Activated CD4-positive, alpha-beta T cell treated with anti-CD3 and anti-CD28 coated beads for 36 hours (primary cell): ENCODE data around the gene B4GALNT2. TPM values are rescaled to one million over a fixed set of nuclear protein-coding genes. Genes with fewer than 3 reads are reported as not detected.
"Not testable (repeated sequence)": the region's sequence is repeated elsewhere in the genome, so short reads cannot be mapped to it uniquely, and the experiment has no call there.

Experiments used
- ATAC-seq: fragments of 200-7000 bp; cut with Tn5 transposase; one replicate; pipeline ENCODE4 v1.10.0; 2021; ENCODE audit warnings: mild to moderate bottlenecking, moderate library complexity
- CTCF ChIA-PET: fragments of 350-600 bp; sonication (Branson Sonifier 250); formaldehyde crosslinking; loops from one replicate; lab custom pipeline; 2021; ENCODE audit warnings: antibody characterized with exemption; lab: Charles Lee
- POLR2A ChIA-PET: fragments of 350-600 bp; sonication (Branson Sonifier 250); formaldehyde crosslinking; loops from one replicate; lab custom pipeline; 2021; ENCODE audit warnings: antibody characterized with exemption, inconsistent platforms; lab: Charles Lee
- DNase-seq: peaks from one replicate; pipeline ENCODE4 v3.0.0-alpha.2; 2020
- H3K27ac Mint-ChIP-seq: one replicate; pipeline ENCODE4 v1.8.0; 2021; ENCODE audit warnings: mixed read lengths
- H3K27me3 Mint-ChIP-seq: one replicate; pipeline ENCODE4 v1.8.0; 2021; ENCODE audit warnings: mixed read lengths
- H3K36me3 Mint-ChIP-seq: one replicate; pipeline ENCODE4 v1.8.0; 2021; ENCODE audit warnings: low read depth, mixed read lengths
- H3K4me1 Mint-ChIP-seq: one replicate; pipeline ENCODE4 v1.8.0; 2021; ENCODE audit warnings: mixed read lengths
- H3K4me3 Mint-ChIP-seq: one replicate; pipeline ENCODE4 v1.8.0; 2021; ENCODE audit warnings: mild to moderate bottlenecking, moderate library complexity, mixed read lengths
- H3K9me3 Mint-ChIP-seq: one replicate; pipeline ENCODE4 v1.8.0; 2021; ENCODE audit warnings: low read depth, mixed read lengths
- intact Hi-C, 2 experiments: fragments of 100-400 bp; cut with DNase I in 1 of 2; cut with micrococcal nuclease in 1 of 2; formaldehyde crosslinking; loops; one replicate each; pipeline versions ENCODE4 v1.14.2 to v1.15.1; 2022 to 2024; cut with DNase I, micrococcal nuclease
- total RNA-seq, 2 experiments: library from RNA; stranded (reverse); gene quantifications; one replicate each; pipeline ENCODE4 v1.2.3, GENCODE V29; 2021

Gene B4GALNT2, protein sequence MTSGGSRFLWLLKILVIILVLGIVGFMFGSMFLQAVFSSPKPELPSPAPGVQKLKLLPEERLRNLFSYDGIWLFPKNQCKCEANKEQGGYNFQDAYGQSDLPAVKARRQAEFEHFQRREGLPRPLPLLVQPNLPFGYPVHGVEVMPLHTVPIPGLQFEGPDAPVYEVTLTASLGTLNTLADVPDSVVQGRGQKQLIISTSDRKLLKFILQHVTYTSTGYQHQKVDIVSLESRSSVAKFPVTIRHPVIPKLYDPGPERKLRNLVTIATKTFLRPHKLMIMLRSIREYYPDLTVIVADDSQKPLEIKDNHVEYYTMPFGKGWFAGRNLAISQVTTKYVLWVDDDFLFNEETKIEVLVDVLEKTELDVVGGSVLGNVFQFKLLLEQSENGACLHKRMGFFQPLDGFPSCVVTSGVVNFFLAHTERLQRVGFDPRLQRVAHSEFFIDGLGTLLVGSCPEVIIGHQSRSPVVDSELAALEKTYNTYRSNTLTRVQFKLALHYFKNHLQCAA
- total RNA-seq: under 1 TPM in 1 of 2 experiments, not detected in 1; 0.02 TPM

DNA sequence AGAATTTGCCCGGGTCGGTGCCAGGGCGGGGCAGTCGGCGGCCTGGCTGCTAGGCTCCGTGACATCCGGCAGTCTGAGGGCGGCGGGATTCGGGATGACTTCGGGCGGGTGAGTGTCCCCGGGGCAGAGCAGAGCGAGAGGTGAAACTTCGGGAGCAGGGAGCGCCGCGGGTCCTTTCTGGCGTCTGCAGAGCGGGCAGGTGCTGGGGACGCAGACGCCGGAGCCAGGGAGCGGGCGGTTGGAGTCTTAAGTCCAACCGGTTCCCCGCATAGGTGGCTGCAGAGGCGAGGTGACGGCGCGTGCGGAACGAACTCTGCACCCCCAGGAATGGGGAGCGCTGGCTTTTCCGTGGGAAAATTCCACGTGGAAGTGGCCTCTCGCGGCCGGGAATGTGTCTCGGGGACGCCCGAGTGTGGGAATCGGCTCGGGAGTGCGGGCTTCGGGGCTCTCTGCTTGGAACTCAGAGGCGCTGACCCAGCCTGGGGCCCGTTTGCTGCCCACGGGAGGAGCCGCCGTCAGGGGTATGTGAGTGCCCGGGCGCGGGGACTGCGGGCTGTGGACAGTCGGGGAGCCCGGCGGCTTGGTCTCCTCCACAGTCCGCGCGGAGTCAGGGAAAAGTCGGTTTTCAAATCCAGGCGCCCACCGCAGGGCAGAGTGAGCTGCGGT, at the start of gene B4GALNT2:
Gene B4GALNT2 (plus strand): TSS at position 71 of the 666 bp plus-strand sequence. CDS start 24 bp downstream, at position 95.
- intact Hi-C loops: no loop called here
- ChIA-PET POLR2A (no interaction called here), CTCF (interaction anchor here (0.7 kb wide), 1 partner anchor 86 kb away, joined by 4 read pairs; no protein-coding TSS in a partner anchor)
- no peaks in the 10 kb centered on the region for H3K36me3 Mint-ChIP-seq
- H3K27me3 Mint-ChIP-seq: peaks cover 39% of the 10 kb centered on the region
- H3K4me3 Mint-ChIP-seq: peak within 1 kb of the TSS; percentile 40
- ATAC-seq (peak; percentile 39), DNase-seq (peak; percentile 43)
- no peak within 1 kb of the TSS for H3K27ac Mint-ChIP-seq
- no peaks in the 10 kb centered on the region for H3K9me3 Mint-ChIP-seq
- H3K4me1 Mint-ChIP-seq: peaks cover 7% of the 10 kb centered on the region

DNA sequence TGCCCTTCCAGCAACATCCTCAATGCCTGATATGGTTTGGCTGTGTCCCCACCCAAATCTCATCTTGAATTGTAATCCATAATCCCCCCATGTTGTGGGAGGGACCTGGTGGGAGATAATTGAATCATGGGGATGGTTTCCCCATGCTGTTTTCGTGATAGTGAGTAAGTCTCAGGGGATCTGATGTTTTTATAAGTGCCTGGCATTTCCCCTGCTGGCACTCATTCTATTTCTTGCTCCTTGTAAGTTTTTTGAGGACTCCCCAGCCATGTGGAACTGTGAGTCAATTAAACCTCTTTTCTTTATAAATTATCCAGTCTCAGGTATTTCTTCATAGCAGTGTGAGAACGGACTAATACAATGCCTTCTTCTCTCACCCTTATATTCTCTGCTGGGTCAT, 47.5 kb upstream of the B4GALNT2 start:
- H3K4me1 Mint-ChIP-seq, POLR2A ChIA-PET, CTCF ChIA-PET: not testable (repeated sequence)

DNA sequence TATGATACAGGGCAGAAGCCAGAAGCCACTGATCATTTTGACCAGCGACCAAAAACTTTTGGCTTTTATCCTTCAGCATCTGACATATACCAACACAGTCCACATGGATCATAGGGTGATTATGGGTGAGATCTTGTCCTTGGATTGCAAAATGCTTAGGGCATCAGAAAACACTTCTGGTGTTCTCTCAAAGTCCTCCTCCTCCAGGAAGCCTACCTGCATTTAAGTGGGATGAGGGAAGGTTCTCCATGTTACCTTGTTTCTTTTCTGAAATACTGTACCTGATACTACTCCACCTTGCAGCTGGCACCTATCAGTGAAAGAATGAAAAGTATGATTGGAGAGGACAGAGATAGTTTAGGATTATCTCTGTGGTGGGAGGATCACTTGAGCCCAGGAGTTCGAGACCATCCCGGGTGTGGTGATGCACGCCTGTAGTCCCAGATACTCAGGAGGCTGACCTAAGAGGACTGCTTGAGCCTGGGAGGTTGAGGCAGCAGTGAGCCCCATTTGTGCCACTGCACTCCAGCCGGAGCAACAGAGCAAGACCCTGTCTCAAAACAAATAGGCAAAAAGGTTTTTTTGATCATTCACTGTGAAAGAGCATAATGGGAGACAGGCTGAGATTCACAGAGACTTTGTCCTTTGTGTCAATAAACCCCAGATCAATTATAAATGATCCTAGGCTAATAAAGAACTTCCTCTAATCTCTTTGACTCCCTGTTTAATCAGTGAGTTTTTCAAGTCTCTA, 46.8 kb upstream of the B4GALNT2 start:
- no peaks in the 10 kb centered on the region for H3K36me3 Mint-ChIP-seq
- intact Hi-C loops: no loop called here

More for the DNA sequence above, 47.5 kb upstream of the B4GALNT2 start:
- intact Hi-C loops, H3K27ac Mint-ChIP-seq, DNase-seq, ATAC-seq, H3K9me3 Mint-ChIP-seq, H3K4me3 Mint-ChIP-seq, H3K36me3 Mint-ChIP-seq: not testable (repeated sequence)
- H3K27me3 Mint-ChIP-seq: peaks cover 19% of the 10 kb centered on the region

DNA sequence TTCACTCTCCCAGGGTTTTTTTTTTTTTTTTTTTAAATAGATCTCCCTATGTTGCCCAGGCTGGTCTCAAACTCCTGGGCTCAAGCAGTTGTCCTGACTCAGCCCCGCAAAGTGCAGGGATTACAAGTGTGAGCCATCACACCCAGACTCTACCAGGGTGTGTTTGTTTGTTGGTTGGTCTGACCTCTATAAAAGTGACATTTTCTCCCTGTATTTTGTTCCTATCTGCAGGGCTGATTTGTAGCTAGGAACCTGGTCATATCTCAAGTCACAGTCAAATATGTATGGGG, 46.3 kb upstream of the B4GALNT2 start:
- no peaks in the 10 kb centered on the region for H3K36me3 Mint-ChIP-seq
- intact Hi-C loops: no loop called here
- ChIA-PET POLR2A (no interaction called here), CTCF (no interaction called here)
- ATAC-seq: no peak
- DNase-seq: no peak
- no peaks in the 10 kb centered on the region for H3K4me1 Mint-ChIP-seq
- H3K27ac Mint-ChIP-seq: no peak overlapping the region
- H3K9me3 Mint-ChIP-seq: no peaks in the 10 kb centered on the region
- H3K27me3 Mint-ChIP-seq: peaks cover 19% of the 10 kb centered on the region
- H3K4me3 Mint-ChIP-seq: no peak overlapping the region

More for the DNA sequence above, 46.8 kb upstream of the B4GALNT2 start:
- no peak overlapping the region for H3K4me3 Mint-ChIP-seq
- H3K9me3 Mint-ChIP-seq: no peaks in the 10 kb centered on the region
- no peak overlapping the region for H3K27ac Mint-ChIP-seq
- ChIA-PET CTCF (no interaction called here), POLR2A (no interaction called here)
- peaks cover 19% of the 10 kb centered on the region for H3K27me3 Mint-ChIP-seq
- DNase-seq (no peak), ATAC-seq (no peak)
- no peaks in the 10 kb centered on the region for H3K4me1 Mint-ChIP-seq

DNA sequence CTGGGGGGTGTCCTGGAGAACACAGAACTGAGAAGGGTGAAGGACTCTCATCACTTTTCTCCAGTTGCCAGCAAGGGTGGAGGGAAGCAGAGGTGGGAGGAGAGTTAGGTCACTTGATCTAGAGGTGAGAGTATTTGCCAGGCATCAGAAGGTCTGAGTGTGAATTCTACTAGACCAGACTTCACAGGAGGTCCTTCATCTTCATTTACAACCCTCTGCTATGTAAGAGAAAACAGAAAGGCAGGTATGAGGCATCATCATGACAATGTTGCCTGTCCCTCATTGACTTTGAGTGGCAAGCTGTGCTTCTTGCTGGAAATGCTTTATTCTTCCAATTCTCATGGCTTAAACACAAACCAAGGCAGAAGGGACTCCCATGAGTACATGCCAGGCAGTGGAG, 45.9 kb upstream of the B4GALNT2 start:
- ATAC-seq: no peak
- ChIA-PET POLR2A (no interaction called here), CTCF (no interaction called here)
- H3K9me3 Mint-ChIP-seq: no peaks in the 10 kb centered on the region
- H3K27me3 Mint-ChIP-seq: peaks cover 19% of the 10 kb centered on the region
- DNase-seq: no peak
- H3K4me1 Mint-ChIP-seq: no peaks in the 10 kb centered on the region
- no peak overlapping the region for H3K4me3 Mint-ChIP-seq
- H3K36me3 Mint-ChIP-seq: no peaks in the 10 kb centered on the region
- intact Hi-C loops: no loop called here
- H3K27ac Mint-ChIP-seq: no peak overlapping the region

DNA sequence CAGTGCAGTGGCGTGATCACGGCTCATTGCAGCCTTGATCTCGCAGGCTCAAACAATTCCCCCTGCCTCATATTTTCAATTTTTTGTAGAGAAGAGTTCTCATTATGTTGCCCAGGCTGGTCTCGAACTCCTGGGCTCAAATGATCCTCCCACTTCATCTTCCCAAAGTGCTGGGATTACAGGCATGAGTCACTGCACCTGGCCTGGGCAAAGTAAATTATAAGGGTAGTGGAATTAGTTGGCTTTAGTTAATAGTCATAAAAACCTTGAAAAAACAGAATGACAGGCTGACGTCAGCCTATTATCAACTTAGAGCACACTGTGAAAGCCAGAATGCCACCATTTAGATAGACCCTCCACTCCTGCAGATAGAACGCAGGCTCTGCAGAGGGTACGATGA, 43.5 kb upstream of the B4GALNT2 start:
- H3K27ac Mint-ChIP-seq: no peak overlapping the region
- ChIA-PET CTCF (interaction anchor here (0.6 kb wide), 1 partner anchor 208 kb away, joined by 6 read pairs; no protein-coding TSS in a partner anchor), POLR2A (no interaction called here)
- no peak overlapping the region for H3K4me3 Mint-ChIP-seq
- no peaks in the 10 kb centered on the region for H3K36me3 Mint-ChIP-seq
- no peak for ATAC-seq
- DNase-seq: no peak
- H3K9me3 Mint-ChIP-seq: no peaks in the 10 kb centered on the region
- H3K27me3 Mint-ChIP-seq: peaks cover 19% of the 10 kb centered on the region
- intact Hi-C loops: no loop called here
- H3K4me1 Mint-ChIP-seq: no peaks in the 10 kb centered on the region

DNA sequence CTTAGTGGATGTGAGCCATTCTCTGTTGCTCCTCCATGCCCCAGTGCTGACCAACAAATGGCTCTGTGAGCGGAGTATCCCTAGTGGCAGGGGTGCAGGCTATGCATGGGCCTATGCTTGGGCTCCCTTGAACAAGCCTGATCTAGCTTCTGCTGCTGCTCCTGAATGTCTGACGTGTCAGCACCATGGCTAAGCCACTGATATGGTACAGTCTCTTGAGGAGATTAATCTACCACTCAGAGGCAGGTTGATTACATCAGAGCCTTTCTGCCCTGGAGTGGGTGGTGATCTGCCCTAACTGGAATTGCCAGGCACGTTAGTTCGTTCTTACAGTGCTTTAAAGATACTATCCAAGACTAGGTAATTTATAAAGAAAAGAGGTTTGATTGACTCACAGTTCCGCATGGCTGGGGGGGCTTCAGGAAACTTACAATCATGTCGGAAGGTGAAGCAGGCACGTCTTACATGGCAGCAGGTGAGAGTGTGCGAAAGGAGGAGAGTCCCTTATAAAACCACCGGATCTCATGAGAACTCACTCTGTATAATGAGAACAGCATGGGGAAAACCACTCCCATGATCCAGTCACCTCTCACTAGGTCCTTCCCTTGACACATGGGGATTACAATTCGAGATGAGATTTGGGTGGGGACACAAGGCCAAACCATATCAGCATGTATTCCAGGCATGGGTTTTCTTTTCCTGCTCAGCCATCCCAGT, 41.5 kb upstream of the B4GALNT2 start:
- H3K4me1 Mint-ChIP-seq: no peaks in the 10 kb centered on the region
- ChIA-PET POLR2A (no interaction called here), CTCF (interaction anchor here (0.6 kb wide), 1 partner anchor 867 kb away, joined by 3 read pairs; no protein-coding TSS in a partner anchor)
- H3K4me3 Mint-ChIP-seq: no peak overlapping the region
- peaks cover 11% of the 10 kb centered on the region for H3K27me3 Mint-ChIP-seq
- intact Hi-C loops: no loop called here
- H3K27ac Mint-ChIP-seq: no peak overlapping the region
- no peak for DNase-seq
- ATAC-seq: no peak
- no peaks in the 10 kb centered on the region for H3K9me3 Mint-ChIP-seq
- H3K36me3 Mint-ChIP-seq: no peaks in the 10 kb centered on the region

DNA sequence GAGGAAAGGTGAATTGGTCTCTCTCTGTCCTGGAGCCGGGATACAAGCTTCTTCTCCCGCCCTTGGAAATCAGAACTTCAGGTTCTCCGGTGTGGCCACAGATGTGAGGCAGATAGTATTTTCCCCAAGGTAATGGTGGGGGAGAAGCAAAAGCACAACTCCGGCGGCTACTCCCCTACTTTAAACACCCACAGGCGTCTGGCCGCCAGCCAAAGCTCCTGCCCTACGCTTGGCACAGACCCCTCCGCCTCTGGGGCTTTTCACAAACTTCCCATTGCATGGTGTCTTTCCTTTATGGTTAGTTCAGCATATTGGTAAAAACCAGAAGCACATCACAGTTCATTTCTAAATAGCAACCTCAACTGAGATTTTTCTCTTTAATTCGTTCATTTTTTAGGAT, 39.4 kb upstream of the B4GALNT2 start:
- DNase-seq (no peak), ATAC-seq (no peak)
- ChIA-PET CTCF (no interaction called here), POLR2A (no interaction called here)
- intact Hi-C loops: no loop called here
- no peaks in the 10 kb centered on the region for H3K9me3 Mint-ChIP-seq
- no peak overlapping the region for H3K27ac Mint-ChIP-seq
- no peaks in the 10 kb centered on the region for H3K36me3 Mint-ChIP-seq
- H3K4me1 Mint-ChIP-seq: no peaks in the 10 kb centered on the region
- no peak overlapping the region for H3K4me3 Mint-ChIP-seq
- peaks cover 2% of the 10 kb centered on the region for H3K27me3 Mint-ChIP-seq

DNA sequence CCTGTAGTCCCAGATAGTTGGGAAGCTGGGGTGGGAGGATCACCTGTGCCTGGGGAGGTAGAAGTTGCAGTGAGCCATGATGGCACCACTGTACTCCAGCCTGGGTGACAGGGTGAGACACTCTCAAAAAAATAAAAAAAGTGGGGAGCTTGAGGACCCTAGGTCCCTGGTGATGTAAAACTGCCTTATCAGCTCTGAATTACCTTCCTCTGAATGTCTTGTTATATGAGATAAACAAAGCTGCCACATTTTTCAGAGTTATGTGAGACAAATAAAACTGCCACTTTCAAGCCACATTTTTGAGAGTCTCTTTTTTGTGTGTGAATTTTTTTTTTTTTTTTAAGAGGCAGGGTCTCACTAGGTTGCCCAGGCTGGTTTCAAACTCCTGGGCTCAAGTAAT, 32.0 kb upstream of the B4GALNT2 start:
- H3K36me3 Mint-ChIP-seq: no peaks in the 10 kb centered on the region
- peaks cover 4% of the 10 kb centered on the region for H3K27me3 Mint-ChIP-seq
- H3K9me3 Mint-ChIP-seq: no peaks in the 10 kb centered on the region
- no peak for ATAC-seq
- no peaks in the 10 kb centered on the region for H3K4me1 Mint-ChIP-seq
- no peak overlapping the region for H3K27ac Mint-ChIP-seq
- POLR2A ChIA-PET: no interaction called here
- DNase-seq: no peak
- no peak overlapping the region for H3K4me3 Mint-ChIP-seq
- CTCF ChIA-PET: no interaction called here
- intact Hi-C loops: no loop called here

DNA sequence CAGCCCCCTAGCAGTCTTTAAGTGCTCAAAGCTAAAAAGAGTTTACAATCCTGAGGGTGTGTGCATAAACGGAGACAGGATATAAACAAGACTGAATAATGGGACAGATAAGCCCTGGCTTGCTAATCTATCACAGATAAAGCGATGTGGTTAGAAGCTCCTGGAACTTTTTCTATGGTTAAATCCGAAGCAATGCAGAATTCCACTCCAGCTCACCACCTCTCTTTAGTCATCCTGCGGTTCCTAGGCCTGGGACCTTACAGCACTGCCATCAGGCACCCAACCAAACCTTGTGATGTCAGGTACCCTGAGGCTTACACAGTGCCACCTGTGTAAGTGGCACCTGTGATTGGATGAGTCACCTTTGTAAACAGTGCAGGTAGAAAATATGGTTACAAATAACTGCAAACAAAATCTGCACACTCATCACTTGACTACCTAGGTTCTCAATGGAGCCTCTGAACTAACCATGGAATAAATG, 31.5 kb upstream of the B4GALNT2 start:
- Mint-ChIP-seq H3K36me3 (no peaks in the 10 kb centered on the region), H3K4me1 (no peaks in the 10 kb centered on the region), H3K4me3 (no peak overlapping the region), H3K27ac (no peak overlapping the region), H3K9me3 (no peaks in the 10 kb centered on the region), H3K27me3 (peaks cover 4% of the 10 kb centered on the region)
- intact Hi-C loops: no loop called here
- ATAC-seq (no peak), DNase-seq (no peak)
- CTCF ChIA-PET: no interaction called here
- POLR2A ChIA-PET: no interaction called here

DNA sequence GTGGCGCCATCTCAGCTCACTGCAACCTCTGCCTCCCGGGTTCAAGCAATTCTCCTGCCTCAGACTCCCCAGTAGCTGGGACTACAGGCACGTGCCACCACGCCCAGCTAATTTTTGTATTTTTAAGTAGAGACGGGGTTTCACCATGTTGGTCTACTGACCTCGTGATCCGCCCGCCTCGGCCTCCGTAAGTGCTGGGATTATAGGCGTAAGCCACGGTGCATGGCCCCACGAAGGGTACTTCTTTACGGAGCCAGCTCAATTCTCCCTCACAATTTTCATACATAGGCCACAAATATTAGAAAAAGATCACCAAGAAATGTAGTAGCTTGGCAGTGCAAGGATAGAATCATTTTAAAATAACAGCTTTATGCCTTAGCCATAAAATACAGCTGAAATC, 29.2 kb upstream of the B4GALNT2 start:
- H3K36me3 Mint-ChIP-seq, H3K27ac Mint-ChIP-seq, DNase-seq, intact Hi-C loops, H3K4me1 Mint-ChIP-seq, ATAC-seq, H3K27me3 Mint-ChIP-seq, H3K4me3 Mint-ChIP-seq, H3K9me3 Mint-ChIP-seq, POLR2A ChIA-PET: not testable (repeated sequence)
- CTCF ChIA-PET: interaction anchor here (1.7 kb wide), 1 partner anchor 71 kb away, joined by 6 read pairs; no protein-coding TSS in a partner anchor
